Measurements from ENCODE around the gene CWC22.
"Not testable (repeated sequence)": the region's sequence is repeated elsewhere in the genome, so short reads cannot be mapped to it uniquely, and the experiment has no call there.

Gene CWC22

GRCh38 chr2:179966778-179967394 lies 40.2 kb downstream of the CWC22 start:
- no peaks in the 10 kb centered on the region for H3K9me3 ChIP-seq (ENCODE audit: severe bottlenecking)
- H3K27me3 ChIP-seq (ENCODE audit: insufficient read depth, poor library complexity, severe bottlenecking): no peaks in the 10 kb centered on the region
- peaks cover 82% of the 10 kb centered on the region for H3K36me3 ChIP-seq (ENCODE audit: low read depth)
- no peak overlapping the region for H3K4me3 ChIP-seq (ENCODE audit: severe bottlenecking)
- no peak for TF ChIP-seq CTCF (IDR thresholded peaks at IDR 0.05; ENCODE audit: poor library complexity, severe bottlenecking)
- ATAC-seq (ENCODE audit: low read depth) (no peak), DNase-seq (ENCODE audit: low spot score) (no peak)
- no peak overlapping the region for H3K27ac ChIP-seq (ENCODE audit: poor library complexity, severe bottlenecking)
- peaks cover 8% of the 10 kb centered on the region for H3K4me1 ChIP-seq (ENCODE audit: insufficient read depth, poor library complexity, severe bottlenecking)

GRCh38 chr2:179965291-179966258 lies 41.5 kb downstream of the CWC22 start:
- no peak overlapping the region for H3K27ac ChIP-seq (ENCODE audit: poor library complexity, severe bottlenecking)
- no peak for TF ChIP-seq CTCF (IDR thresholded peaks at IDR 0.05; ENCODE audit: poor library complexity, severe bottlenecking)
- H3K4me1 ChIP-seq (ENCODE audit: insufficient read depth, poor library complexity, severe bottlenecking): peaks cover 8% of the 10 kb centered on the region
- H3K9me3 ChIP-seq (ENCODE audit: severe bottlenecking): no peaks in the 10 kb centered on the region
- H3K4me3 ChIP-seq (ENCODE audit: severe bottlenecking): no peak overlapping the region
- H3K36me3 ChIP-seq (ENCODE audit: low read depth): peaks cover 80% of the 10 kb centered on the region
- DNase-seq (ENCODE audit: low spot score) (no peak), ATAC-seq (ENCODE audit: low read depth) (no peak)
- H3K27me3 ChIP-seq (ENCODE audit: insufficient read depth, poor library complexity, severe bottlenecking): no peaks in the 10 kb centered on the region

- no peak for DNase-seq (ENCODE audit: low spot score)
- ATAC-seq (ENCODE audit: low read depth): peak; percentile 48; the same call in 2 of the 3 replicates
- no peak for TF ChIP-seq CTCF (IDR thresholded peaks at IDR 0.05; ENCODE audit: poor library complexity, severe bottlenecking)
- Histone ChIP-seq H3K27me3 (ENCODE audit: insufficient read depth, poor library complexity, severe bottlenecking) (no peaks in the 10 kb centered on the region), H3K4me1 (ENCODE audit: insufficient read depth, poor library complexity, severe bottlenecking) (peaks cover 8% of the 10 kb centered on the region), H3K9me3 (ENCODE audit: severe bottlenecking) (no peaks in the 10 kb centered on the region), H3K27ac (ENCODE audit: poor library complexity, severe bottlenecking) (peak overlapping the region; percentile 8), H3K36me3 (ENCODE audit: low read depth) (peaks cover 77% of the 10 kb centered on the region), H3K4me3 (ENCODE audit: severe bottlenecking) (no peak overlapping the region)
Measured at GRCh38 chr2:179963626-179964025, 43.5 kb downstream of the CWC22 start.

DNA sequence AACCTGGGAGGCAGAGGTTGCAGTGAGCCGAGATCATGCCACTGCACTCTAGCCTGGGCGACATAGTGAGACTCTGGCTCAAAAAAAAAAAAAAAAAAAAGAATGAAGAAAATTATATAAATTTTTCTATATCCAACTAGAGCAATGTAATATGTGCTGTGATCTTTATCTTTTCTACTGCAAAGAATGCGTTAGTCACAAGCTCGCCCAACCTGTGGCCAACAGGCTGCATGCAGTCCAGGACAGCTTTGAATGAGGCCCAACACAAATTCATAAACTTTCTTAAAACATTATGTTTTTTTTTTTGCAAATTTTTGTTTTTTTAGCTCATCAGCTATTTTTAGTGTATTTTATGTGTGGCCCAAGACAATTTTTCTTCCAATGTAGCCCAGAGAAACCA lies 48.8 kb downstream of the CWC22 start:
- not testable (repeated sequence) for H3K27ac ChIP-seq (ENCODE audit: poor library complexity, severe bottlenecking); H3K4me3 ChIP-seq (ENCODE audit: severe bottlenecking); DNase-seq (ENCODE audit: low spot score); H3K4me1 ChIP-seq (ENCODE audit: insufficient read depth, poor library complexity, severe bottlenecking); ATAC-seq (ENCODE audit: low read depth); H3K9me3 ChIP-seq (ENCODE audit: severe bottlenecking); H3K27me3 ChIP-seq (ENCODE audit: insufficient read depth, poor library complexity, severe bottlenecking)
- H3K36me3 ChIP-seq (ENCODE audit: low read depth): peaks cover 85% of the 10 kb centered on the region

GRCh38 chr2:179954026-179954425 lies 53.1 kb downstream of the CWC22 start:
- ATAC-seq (ENCODE audit: low read depth): 0 out of 3 replicates have a peak, but pooled peaks have one; percentile 35
- H3K27me3 ChIP-seq (ENCODE audit: insufficient read depth, poor library complexity, severe bottlenecking): no peaks in the 10 kb centered on the region
- no peaks in the 10 kb centered on the region for H3K4me1 ChIP-seq (ENCODE audit: insufficient read depth, poor library complexity, severe bottlenecking)
- peaks cover 91% of the 10 kb centered on the region for H3K36me3 ChIP-seq (ENCODE audit: low read depth)
- no peaks in the 10 kb centered on the region for H3K9me3 ChIP-seq (ENCODE audit: severe bottlenecking)
- H3K27ac ChIP-seq (ENCODE audit: poor library complexity, severe bottlenecking): no peak overlapping the region
- no peak overlapping the region for H3K4me3 ChIP-seq (ENCODE audit: severe bottlenecking)
- no peak for DNase-seq (ENCODE audit: low spot score)
- no peak for TF ChIP-seq CTCF (IDR thresholded peaks at IDR 0.05; ENCODE audit: poor library complexity, severe bottlenecking)

Data from RWPE2 (cell line).